Duodenal mucosa (tissue), 2 donors: ENCODE measurements around the gene VIPR2.

Experiments used
- H3K27ac ChIP-seq: one replicate; pipeline ENCODE4 v1.7.0; 2013; ENCODE audit warnings: low read depth, low read length
- H3K27me3 ChIP-seq, 2 donors: one replicate each; pipeline ENCODE4 v1.7.0; 2013; ENCODE audit warnings: low read length in 2 of 2, control low read depth in 1 of 2; ENCODE audit not compliant: insufficient read depth in 2 of 2, control insufficient read depth in 1 of 2
- H3K36me3 ChIP-seq, 2 donors: one replicate each; pipeline ENCODE4 v1.7.0; 2013; ENCODE audit warnings: low read length in 2 of 2, control low read depth in 1 of 2; ENCODE audit not compliant: insufficient read depth in 2 of 2, control insufficient read depth in 1 of 2
- H3K4me1 ChIP-seq, 2 donors: one replicate each; pipeline ENCODE4 v1.7.0; 2013; ENCODE audit warnings: low read length in 2 of 2, control low read depth in 1 of 2; ENCODE audit not compliant: insufficient read depth in 2 of 2, control insufficient read depth in 1 of 2
- H3K4me3 ChIP-seq, 2 donors: one replicate each; pipeline ENCODE4 v1.7.0; 2013; ENCODE audit warnings: low read length in 2 of 2, low read depth in 1 of 2
- H3K9ac ChIP-seq, 2 donors: one replicate each; pipeline ENCODE4 v1.7.0; 2013; ENCODE audit warnings: low read length in 2 of 2, low read depth in 1 of 2
- H3K9me3 ChIP-seq, 2 donors: one replicate each; pipeline ENCODE4 v1.7.0; 2013; ENCODE audit warnings: low read length in 2 of 2, control low read depth in 1 of 2; ENCODE audit not compliant: control insufficient read depth in 1 of 2

The VIPR2 gene

DNA sequence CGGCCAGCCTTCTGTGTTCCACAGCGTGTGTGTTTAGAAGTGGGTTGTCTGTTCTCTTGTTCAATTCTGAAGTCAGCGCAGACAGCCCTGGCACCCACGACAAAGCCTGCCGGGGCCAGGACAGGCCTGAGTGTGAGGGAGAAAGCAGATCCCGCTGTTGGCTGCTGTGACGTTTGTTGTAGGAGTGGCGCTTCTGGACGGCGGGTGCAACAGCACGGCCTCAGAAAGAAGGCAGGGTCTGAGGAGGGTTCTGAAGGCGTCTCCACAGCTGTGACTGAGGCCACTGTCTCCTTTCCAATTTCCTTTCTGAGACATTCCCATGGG, 76.2 kb downstream of the VIPR2 start:
- H3K4me3 ChIP-seq = no peak overlapping the region
- no peaks in the 10 kb centered on the region for H3K36me3 ChIP-seq
- no peaks in the 10 kb centered on the region for H3K27me3 ChIP-seq
- peaks cover 8 to 9% of the 10 kb centered on the region in 2 donors for H3K4me1 ChIP-seq
- no peak overlapping the region for H3K9ac ChIP-seq
- H3K9me3 ChIP-seq = no peaks in the 10 kb centered on the region
- no peak overlapping the region for H3K27ac ChIP-seq

GRCh38 chr7:159067576-159068487, 76.8 kb downstream of the VIPR2 start:
- Histone ChIP-seq H3K9ac (no peak overlapping the region), H3K4me3 (no peak overlapping the region), H3K4me1 (peaks cover 8 to 9% of the 10 kb centered on the region in 2 donors), H3K27me3 (no peaks in the 10 kb centered on the region), H3K36me3 (no peaks in the 10 kb centered on the region), H3K9me3 (no peaks in the 10 kb centered on the region), H3K27ac (no peak overlapping the region)

DNA sequence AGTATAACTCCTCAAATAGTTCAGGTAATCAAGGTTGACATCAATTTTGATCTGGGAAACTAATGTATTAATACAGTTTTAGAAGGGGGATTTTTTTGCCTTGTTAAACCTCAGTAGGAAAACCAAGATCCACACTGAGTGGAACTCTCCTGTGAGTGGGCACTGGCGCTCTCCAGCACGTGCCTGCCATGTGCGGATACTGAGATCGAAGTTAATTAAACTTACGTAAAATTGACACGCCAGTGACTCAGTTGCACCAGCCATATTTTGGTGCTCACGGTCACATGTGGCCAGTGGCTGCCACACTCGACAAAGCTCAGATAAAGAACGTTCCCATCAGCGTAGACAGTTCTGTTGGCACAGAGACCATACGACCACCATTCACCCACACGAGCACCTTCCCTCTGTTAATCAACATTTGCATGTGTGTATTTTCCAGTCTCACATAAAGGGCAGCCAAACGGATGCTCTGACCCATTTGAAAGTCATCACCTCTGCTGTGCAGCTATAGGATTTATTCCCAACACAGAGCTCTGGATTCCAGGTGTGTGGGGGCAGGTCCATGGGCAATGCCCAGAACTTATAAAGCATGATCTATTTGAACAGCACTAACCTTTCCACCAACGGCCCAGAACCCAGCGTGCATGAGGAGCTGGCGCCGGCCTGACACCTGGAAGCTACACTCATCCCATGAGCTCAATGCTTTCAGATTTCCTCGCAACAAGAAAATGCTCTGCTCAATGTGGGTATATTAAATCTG, 77.7 kb downstream of the VIPR2 start:
- Histone ChIP-seq H3K4me1 (peaks cover 8 to 9% of the 10 kb centered on the region in 2 donors), H3K36me3 (no peaks in the 10 kb centered on the region), H3K27ac (no peak overlapping the region), H3K4me3 (no peak overlapping the region), H3K9ac (no peak overlapping the region), H3K27me3 (no peaks in the 10 kb centered on the region), H3K9me3 (no peaks in the 10 kb centered on the region)

DNA sequence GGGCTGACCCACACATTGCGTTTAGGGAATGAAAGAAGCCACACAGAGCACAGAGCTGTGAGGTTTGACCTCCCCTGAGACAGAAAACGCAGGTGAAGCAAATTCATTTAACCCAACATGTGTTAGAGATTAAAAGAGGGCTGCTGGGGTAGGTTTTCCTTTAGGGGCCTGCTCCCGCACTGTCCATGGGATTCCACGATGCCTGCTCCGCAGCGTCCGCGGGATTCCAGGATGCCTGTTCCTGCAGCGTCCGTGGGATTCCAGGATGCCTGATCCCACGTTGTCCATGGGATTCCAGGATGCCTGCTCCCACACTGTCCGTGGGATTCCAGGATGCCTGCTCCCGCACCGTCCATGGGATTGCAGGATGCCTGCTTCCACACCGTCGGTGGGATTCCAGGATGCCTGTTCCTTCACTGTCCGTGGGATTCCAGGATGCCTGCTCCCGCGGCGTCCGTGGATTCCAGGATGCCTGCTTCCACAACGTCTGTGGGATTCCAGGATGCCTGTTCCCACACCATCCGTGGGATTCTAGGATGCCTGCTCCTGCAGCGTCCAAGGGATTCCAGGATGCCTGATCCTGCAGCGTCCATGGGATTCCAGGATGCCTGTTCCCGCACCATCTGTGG, 78.7 kb downstream of the VIPR2 start:
- Histone ChIP-seq H3K36me3 (no peaks in the 10 kb centered on the region), H3K9me3 (no peaks in the 10 kb centered on the region), H3K4me1 (peaks cover 7% of the 10 kb centered on the region in 2 donors), H3K27me3 (no peaks in the 10 kb centered on the region), H3K4me3 (no peak overlapping the region), H3K9ac (no peak overlapping the region), H3K27ac (no peak overlapping the region)

GRCh38 chr7:159064816-159065510, 79.7 kb downstream of the VIPR2 start:
- Histone ChIP-seq H3K27me3 (no peaks in the 10 kb centered on the region), H3K27ac (no peak overlapping the region), H3K4me3 (no peak overlapping the region), H3K36me3 (no peaks in the 10 kb centered on the region), H3K9me3 (no peaks in the 10 kb centered on the region), H3K4me1 (peaks cover 0 to 3% of the 10 kb centered on the region in 2 donors), H3K9ac (no peak overlapping the region)

GRCh38 chr7:159064121-159064815, 80.4 kb downstream of the VIPR2 start:
- Histone ChIP-seq H3K36me3 (no peaks in the 10 kb centered on the region), H3K27ac (no peak overlapping the region), H3K9me3 (no peaks in the 10 kb centered on the region), H3K27me3 (no peaks in the 10 kb centered on the region), H3K4me3 (no peak overlapping the region), H3K9ac (no peak overlapping the region), H3K4me1 (peaks cover 0 to 3% of the 10 kb centered on the region in 2 donors)

- no peak overlapping the region for H3K27ac ChIP-seq
Measured at GRCh38 chr7:159063046-159063840, 81.4 kb downstream of the VIPR2 start.

GRCh38 chr7:159062569-159062968, 82.1 kb downstream of the VIPR2 start:
- Histone ChIP-seq H3K4me1 (peaks cover 0 to 3% of the 10 kb centered on the region in 2 donors), H3K9ac (no peak overlapping the region), H3K27ac (no peak overlapping the region), H3K27me3 (no peaks in the 10 kb centered on the region), H3K9me3 (no peaks in the 10 kb centered on the region), H3K4me3 (no peak overlapping the region), H3K36me3 (no peaks in the 10 kb centered on the region)

More at GRCh38 chr7:159063046-159063840, 81.4 kb downstream of the VIPR2 start:
- peaks cover 0 to 3% of the 10 kb centered on the region in 2 donors for H3K4me1 ChIP-seq
- no peaks in the 10 kb centered on the region for H3K27me3 ChIP-seq
- no peak overlapping the region for H3K4me3 ChIP-seq
- H3K9ac ChIP-seq = no peak overlapping the region
- no peaks in the 10 kb centered on the region for H3K9me3 ChIP-seq
- H3K36me3 ChIP-seq = no peaks in the 10 kb centered on the region

- Histone ChIP-seq H3K4me1 (no peaks in the 10 kb centered on the region), H3K9ac (no peak overlapping the region), H3K27me3 (no peaks in the 10 kb centered on the region), H3K36me3 (no peaks in the 10 kb centered on the region), H3K27ac (no peak overlapping the region), H3K9me3 (no peaks in the 10 kb centered on the region), H3K4me3 (no peak overlapping the region)
Measured at GRCh38 chr7:159061674-159062212, 82.9 kb downstream of the VIPR2 start.
